Natural killer cell (primary cell): Measurements from ENCODE around the gene DLX4. TPM values are rescaled to one million over a fixed set of nuclear protein-coding genes. Genes with fewer than 3 reads are reported as not detected.

ENCODE experiments used
- ATAC-seq, 3 donors: fragments of 150-1000 bp in 2 of 3; fragments of 200-7000 bp in 1 of 3; cut with Tn5 transposase; 1 replicate in 1 of 3; 2 replicates in 2 of 3; pipeline ENCODE4 v1.10.0; 2021; ENCODE audit warnings: mild to moderate bottlenecking in 2 of 3, moderate library complexity in 2 of 3
- DNase-seq, 2 donors: peaks; one replicate each; pipeline versions ENCODE4 v3.0.0 to v3.0.0-alpha.2; 2013 to 2021; ENCODE audit warnings: mixed read lengths in 1 of 2
- H3K27ac ChIP-seq: one replicate; pipeline ENCODE4 v1.5.1; 2013; ENCODE audit warnings: mild to moderate bottlenecking, low read length
- H3K27me3 ChIP-seq: one replicate; pipeline ENCODE4 v1.6.1; 2013; ENCODE audit warnings: low read length; ENCODE audit not compliant: control insufficient read depth, insufficient read depth
- H3K36me3 ChIP-seq: one replicate; pipeline ENCODE4 v1.6.1; 2013; ENCODE audit warnings: low read length; ENCODE audit not compliant: control insufficient read depth, insufficient read depth
- H3K4me1 ChIP-seq: one replicate; pipeline ENCODE4 v1.6.1; 2013; ENCODE audit warnings: low read length; ENCODE audit not compliant: control insufficient read depth, insufficient read depth
- H3K4me3 ChIP-seq: one replicate; pipeline ENCODE4 v1.5.1; 2013; ENCODE audit warnings: low read length
- H3K9me3 ChIP-seq: one replicate; pipeline ENCODE4 v1.6.1; 2013; ENCODE audit warnings: low read length; ENCODE audit not compliant: control insufficient read depth, insufficient read depth
- H3K27ac Mint-ChIP-seq, 2 donors: one replicate each; pipeline ENCODE4 v1.8.0; 2022; ENCODE audit warnings: mild to moderate bottlenecking in 2 of 2, mixed read lengths in 2 of 2, moderate library complexity in 1 of 2
- H3K27me3 Mint-ChIP-seq, 2 donors: one replicate each; pipeline ENCODE4 v1.8.0; 2022; ENCODE audit warnings: low read depth in 2 of 2, mixed read lengths in 2 of 2
- H3K36me3 Mint-ChIP-seq: one replicate; pipeline ENCODE4 v1.8.0; 2022; ENCODE audit warnings: mixed read lengths
- H3K4me1 Mint-ChIP-seq, 2 donors: one replicate each; pipeline ENCODE4 v1.8.0; 2022; ENCODE audit warnings: mixed read lengths in 2 of 2
- H3K4me3 Mint-ChIP-seq: one replicate; pipeline ENCODE4 v1.8.0; 2022; ENCODE audit warnings: mild to moderate bottlenecking, moderate library complexity, mixed read lengths
- H3K9me3 Mint-ChIP-seq, 2 donors: one replicate each; pipeline ENCODE4 v1.8.0; 2022; ENCODE audit warnings: mixed read lengths in 2 of 2
- CTCF ChIP-seq: fragments of 200-600 bp; IDR thresholded peaks from one replicate; pipeline ENCODE4 v1.8.0; 2022; ENCODE audit warnings: antibody characterized with exemption
- WGBS: methylation state at CpG from one replicate; pipeline ENCODE4 v1.1.7; 2013; ENCODE audit warnings: missing lambda C conversion rate; ENCODE audit not compliant: insufficient coverage; 5-methylcytosine and 5-hydroxymethylcytosine counted together
- intact Hi-C: fragments of 100-400 bp; cut with micrococcal nuclease; formaldehyde crosslinking; loops from one replicate; pipeline ENCODE4 v1.14.2; 2022
- total RNA-seq, 4 donors: library from RNA; stranded (reverse); fragments of 120-200 nt in 1 of 4; gene quantifications; one replicate each; pipeline versions ENCODE4 v1.2.3 to v1.2.4, GENCODE V29; 2013 to 2022

DLX4 gene
- total RNA-seq, 3 donors from 2014 or later (not counting 1 experiment from before 2014, with no cell fraction given) = 0.35 to 1.1 TPM; not detected in 1

DNA sequence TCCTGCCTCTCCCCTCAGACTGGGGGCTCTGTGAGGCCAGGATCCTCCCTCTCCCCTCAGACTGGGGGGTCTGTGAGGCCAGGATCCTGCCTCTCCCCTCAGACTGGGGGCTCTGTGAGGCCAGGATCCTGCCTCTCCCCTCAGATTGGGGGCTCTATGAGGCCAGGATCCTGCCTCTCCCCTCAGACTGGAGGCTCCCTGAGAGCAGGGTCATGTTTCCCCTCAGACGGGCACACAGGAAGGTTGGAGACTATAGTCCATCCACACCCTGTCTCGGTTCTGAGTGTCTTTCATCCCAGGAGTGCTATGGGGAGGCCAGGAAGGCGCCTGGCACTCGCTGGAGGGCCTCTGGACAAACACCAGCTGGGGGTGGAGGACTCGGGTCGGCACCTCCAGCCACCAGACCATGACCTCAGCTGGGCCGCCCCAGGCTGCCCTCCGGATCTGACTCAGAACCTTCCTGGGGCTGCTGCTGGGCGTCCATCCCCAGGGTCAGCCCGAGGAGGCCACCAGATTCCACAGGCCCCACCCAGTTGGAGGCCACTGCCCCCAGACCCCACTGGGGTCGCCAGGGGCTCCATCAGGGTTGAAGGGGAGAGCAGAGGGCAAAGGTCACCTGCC lies 21.9 kb upstream of the DLX4 start:
- no peaks in the 10 kb centered on the region for H3K9me3 Mint-ChIP-seq
- H3K36me3 ChIP-seq = no peaks in the 10 kb centered on the region
- no peaks in the 10 kb centered on the region for H3K4me1 Mint-ChIP-seq
- no peak overlapping the region for H3K27ac ChIP-seq
- H3K4me3 Mint-ChIP-seq = no peak overlapping the region
- no peak for TF ChIP-seq CTCF
- intact Hi-C loops = no loop called here
- H3K27ac Mint-ChIP-seq = no peak overlapping the region
- no peaks in the 10 kb centered on the region for H3K9me3 ChIP-seq
- DNase-seq (no peak), ATAC-seq (no peak)
- WGBS = 78% methylated on average over 11 of the region's 11 CpGs
- no peaks in the 10 kb centered on the region for H3K27me3 ChIP-seq
- H3K4me3 ChIP-seq = no peak overlapping the region
- H3K36me3 Mint-ChIP-seq = no peaks in the 10 kb centered on the region
- no peaks in the 10 kb centered on the region for H3K4me1 ChIP-seq
- H3K27me3 Mint-ChIP-seq = peaks cover 34 to 44% of the 10 kb centered on the region in 2 donors

DNA sequence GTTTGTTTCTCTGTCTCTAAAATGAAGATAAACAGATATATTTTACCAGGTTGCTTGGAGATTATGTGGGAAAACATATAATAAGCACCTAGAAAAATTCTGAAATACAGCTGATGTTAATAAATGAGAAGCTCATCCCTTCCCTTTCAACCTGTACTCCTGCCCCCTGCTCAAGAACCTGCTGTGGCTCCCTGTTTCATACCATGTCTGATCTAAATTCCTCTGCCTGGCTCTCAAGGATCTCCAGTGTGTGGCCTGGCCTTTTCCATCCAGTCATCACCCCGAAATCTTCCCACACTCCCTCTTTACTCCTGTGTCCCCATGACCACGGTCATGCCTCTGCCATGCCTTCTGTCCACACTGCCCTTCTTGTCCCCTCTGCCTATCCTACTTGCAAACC lies 19.4 kb upstream of the DLX4 start:
- ATAC-seq = no peak
- no peaks in the 10 kb centered on the region for H3K4me1 ChIP-seq
- Mint-ChIP-seq H3K36me3 (no peaks in the 10 kb centered on the region), H3K4me1 (peaks cover 0 to 4% of the 10 kb centered on the region in 2 donors), H3K27ac (no peak overlapping the region), H3K4me3 (no peak overlapping the region), H3K9me3 (no peaks in the 10 kb centered on the region), H3K27me3 (peaks cover 41 to 45% of the 10 kb centered on the region in 2 donors)
- H3K4me3 ChIP-seq = no peak overlapping the region
- H3K27ac ChIP-seq = no peak overlapping the region
- WGBS = 57% methylated on average over 2 of the region's 2 CpGs
- no peak for TF ChIP-seq CTCF
- H3K36me3 ChIP-seq = no peaks in the 10 kb centered on the region
- H3K27me3 ChIP-seq = no peaks in the 10 kb centered on the region
- H3K9me3 ChIP-seq = no peaks in the 10 kb centered on the region
- DNase-seq = no peak
- intact Hi-C loops = no loop called here

- Histone ChIP-seq H3K27me3 (no peaks in the 10 kb centered on the region), H3K4me1 (no peaks in the 10 kb centered on the region), H3K27ac (no peak overlapping the region), H3K36me3 (no peaks in the 10 kb centered on the region), H3K9me3 (no peaks in the 10 kb centered on the region), H3K4me3 (no peak overlapping the region)
- peaks cover 39 to 42% of the 10 kb centered on the region in 2 donors for H3K27me3 Mint-ChIP-seq
- no peak overlapping the region for H3K27ac Mint-ChIP-seq
- intact Hi-C loops = loop anchor here (1.0 kb wide), 1 partner anchor 47 kb away; no protein-coding TSS in a partner anchor
- no peak overlapping the region for H3K4me3 Mint-ChIP-seq
- ATAC-seq (no peak), DNase-seq (no peak)
- 78% methylated on average over 14 of the region's 14 CpGs for WGBS
- H3K9me3 Mint-ChIP-seq = no peaks in the 10 kb centered on the region
- peaks cover 0 to 4% of the 10 kb centered on the region in 2 donors for H3K4me1 Mint-ChIP-seq
- TF ChIP-seq CTCF = no peak
- no peaks in the 10 kb centered on the region for H3K36me3 Mint-ChIP-seq
These were observed 17.5 kb upstream of the DLX4 start for GRCh38 chr17:49951362-49952082.
